8988T (cell line): ENCODE results near the gene CNTNAP2.

ENCODE experiments used
- DNase-seq: peaks from one replicate; pipeline ENCODE4 v3.0.0; 2011

The CNTNAP2 gene

GRCh38 chr7:147182874-147183273 lies 1066.3 kb downstream of the CNTNAP2 start:
- no peak for DNase-seq

GRCh38 chr7:147183276-147183675 lies 1066.7 kb downstream of the CNTNAP2 start:
- no peak for DNase-seq

- no peak for DNase-seq
Observed at GRCh38 chr7:147188467-147188866, 1071.9 kb downstream of the CNTNAP2 start.

GRCh38 chr7:147193476-147193875 lies 1076.9 kb downstream of the CNTNAP2 start:
- DNase-seq: no peak

- no peak for DNase-seq
Observed at GRCh38 chr7:147196481-147196880, 1079.9 kb downstream of the CNTNAP2 start.

- no peak for DNase-seq
Observed at GRCh38 chr7:147197006-147197405, 1080.4 kb downstream of the CNTNAP2 start.

GRCh38 chr7:147199868-147200267 lies 1083.3 kb downstream of the CNTNAP2 start:
- no peak for DNase-seq

GRCh38 chr7:147207988-147208387 lies 1091.4 kb downstream of the CNTNAP2 start:
- DNase-seq: no peak

- no peak for DNase-seq
Observed at GRCh38 chr7:147231275-147231674, 1114.7 kb downstream of the CNTNAP2 start.

- DNase-seq: no peak
Observed at GRCh38 chr7:147235645-147236382, 1119.2 kb downstream of the CNTNAP2 start.

GRCh38 chr7:147240468-147240867 lies 1123.9 kb downstream of the CNTNAP2 start:
- no peak for DNase-seq

- DNase-seq: peak; percentile 7
Observed at GRCh38 chr7:147245274-147245673, 1128.7 kb downstream of the CNTNAP2 start.

GRCh38 chr7:147249956-147250355 lies 1133.4 kb downstream of the CNTNAP2 start:
- DNase-seq: no peak

GRCh38 chr7:147251751-147252325 lies 1135.2 kb downstream of the CNTNAP2 start:
- DNase-seq: no peak

GRCh38 chr7:147261693-147262092 lies 1145.1 kb downstream of the CNTNAP2 start:
- no peak for DNase-seq

GRCh38 chr7:147265528-147265927 lies 1148.9 kb downstream of the CNTNAP2 start:
- no peak for DNase-seq

- no peak for DNase-seq
Observed at GRCh38 chr7:147276106-147276505, 1159.5 kb downstream of the CNTNAP2 start.

- no peak for DNase-seq
Observed at GRCh38 chr7:147276783-147277370, 1160.3 kb downstream of the CNTNAP2 start.

GRCh38 chr7:147279514-147279913 lies 1162.9 kb downstream of the CNTNAP2 start:
- no peak for DNase-seq

- no peak for DNase-seq
Observed at GRCh38 chr7:147279964-147280374, 1163.4 kb downstream of the CNTNAP2 start.

- no peak for DNase-seq
Observed at GRCh38 chr7:147282204-147282603, 1165.6 kb downstream of the CNTNAP2 start.

GRCh38 chr7:147296201-147296600 lies 1179.6 kb downstream of the CNTNAP2 start:
- no peak for DNase-seq

- no peak for DNase-seq
Observed at GRCh38 chr7:147296986-147297385, 1180.4 kb downstream of the CNTNAP2 start.

- no peak for DNase-seq
Observed at GRCh38 chr7:147298611-147299043, 1182.0 kb downstream of the CNTNAP2 start.
